GM18867 (cell line): ENCODE data around the gene SOCS7.

Experiments used
- ATAC-seq: cut with Tn5 transposase; IDR thresholded peaks from one replicate; pipeline ENCODE4 v1.9.1; 2021; ENCODE audit warnings: mild to moderate bottlenecking, moderate library complexity; ENCODE audit not compliant: unreplicated experiment

SOCS7 gene, protein sequence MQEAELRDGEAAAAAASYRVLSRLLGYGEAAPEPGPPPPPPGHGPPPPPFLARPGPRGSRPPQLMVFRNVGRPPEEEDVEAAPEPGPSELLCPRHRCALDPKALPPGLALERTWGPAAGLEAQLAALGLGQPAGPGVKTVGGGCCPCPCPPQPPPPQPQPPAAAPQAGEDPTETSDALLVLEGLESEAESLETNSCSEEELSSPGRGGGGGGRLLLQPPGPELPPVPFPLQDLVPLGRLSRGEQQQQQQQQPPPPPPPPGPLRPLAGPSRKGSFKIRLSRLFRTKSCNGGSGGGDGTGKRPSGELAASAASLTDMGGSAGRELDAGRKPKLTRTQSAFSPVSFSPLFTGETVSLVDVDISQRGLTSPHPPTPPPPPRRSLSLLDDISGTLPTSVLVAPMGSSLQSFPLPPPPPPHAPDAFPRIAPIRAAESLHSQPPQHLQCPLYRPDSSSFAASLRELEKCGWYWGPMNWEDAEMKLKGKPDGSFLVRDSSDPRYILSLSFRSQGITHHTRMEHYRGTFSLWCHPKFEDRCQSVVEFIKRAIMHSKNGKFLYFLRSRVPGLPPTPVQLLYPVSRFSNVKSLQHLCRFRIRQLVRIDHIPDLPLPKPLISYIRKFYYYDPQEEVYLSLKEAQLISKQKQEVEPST

DNA sequence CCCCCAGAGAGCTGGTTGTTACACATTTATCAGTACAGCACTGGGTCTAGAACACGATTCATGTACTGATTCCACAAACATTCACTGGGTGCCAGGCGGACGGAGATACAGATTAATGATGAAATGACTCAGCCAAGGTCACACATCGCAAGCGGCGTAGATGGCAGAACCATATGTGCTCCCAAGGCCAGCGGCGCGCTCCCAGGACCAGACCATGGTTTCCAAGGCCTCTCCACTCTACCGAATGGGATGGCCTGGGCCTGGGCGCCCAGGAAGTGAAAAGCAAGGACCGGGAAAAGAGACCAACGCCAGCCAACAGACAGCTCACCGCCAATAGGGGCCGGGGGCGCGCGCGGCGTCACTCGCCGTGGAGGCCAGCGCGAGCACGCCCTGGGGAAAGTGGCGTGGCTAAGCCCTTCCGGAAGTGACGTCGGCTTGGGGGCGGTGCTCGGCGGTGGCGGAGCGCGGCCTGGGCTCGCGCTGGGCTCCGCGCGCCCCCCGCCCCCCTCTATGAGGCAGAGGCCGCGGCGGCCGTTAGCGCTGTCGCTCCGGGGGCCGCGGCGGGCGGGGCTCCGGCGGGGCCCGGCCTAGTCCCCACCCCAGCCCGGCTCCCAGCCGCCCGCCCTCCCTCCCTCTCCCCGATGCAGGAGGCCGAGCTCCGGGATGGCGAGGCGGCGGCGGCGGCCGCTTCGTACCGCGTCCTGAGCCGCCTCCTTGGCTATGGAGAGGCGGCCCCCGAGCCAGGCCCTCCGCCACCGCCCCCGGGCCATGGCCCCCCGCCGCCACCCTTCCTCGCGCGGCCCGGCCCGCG lies at the start of gene SOCS7:
Gene SOCS7 (plus strand): TSS at position 433 of the 811 bp plus-strand sequence. CDS start 209 bp downstream, at position 642.
- peak; percentile 90 for ATAC-seq

DNA sequence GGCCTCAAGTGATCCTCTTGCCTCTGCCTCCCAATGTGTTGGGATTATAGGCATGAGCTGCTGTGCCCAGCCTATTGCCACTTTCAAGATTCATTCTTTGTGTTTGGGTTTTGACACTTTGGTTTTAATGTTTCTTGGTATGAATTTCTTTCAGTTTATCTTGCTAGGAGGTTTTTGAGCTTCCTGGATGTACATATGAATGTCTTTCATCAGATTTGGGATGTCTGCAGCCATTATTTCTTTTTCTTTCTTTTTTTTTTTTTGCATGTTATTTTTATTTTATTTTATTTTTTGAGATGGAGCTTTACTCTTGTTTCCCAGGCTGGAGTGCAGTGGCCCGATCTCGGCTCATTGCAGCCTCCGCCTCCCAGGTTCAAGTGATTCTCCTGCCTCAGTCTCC lies 36.1 kb upstream of the SOCS7 start:
- no peak for ATAC-seq

DNA sequence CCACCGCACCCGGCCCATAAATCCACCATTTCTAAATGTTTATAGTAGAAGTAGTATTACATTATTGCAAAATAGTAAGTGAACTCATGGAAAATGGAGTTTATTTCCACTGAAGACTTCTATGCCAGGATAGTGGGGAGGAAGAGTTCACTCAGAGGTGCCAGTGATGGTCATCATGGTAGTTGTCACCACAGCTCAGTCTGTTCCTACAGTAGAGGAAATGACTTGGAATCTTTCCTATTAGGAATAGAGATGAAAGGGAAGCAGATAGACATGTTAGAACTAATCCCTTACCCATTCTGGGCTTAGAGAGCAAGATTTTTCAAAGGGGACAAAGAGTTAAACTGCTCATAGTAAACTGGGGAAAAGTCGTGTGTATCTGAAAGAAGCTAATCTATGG lies 34.6 kb upstream of the SOCS7 start:
- no peak for ATAC-seq

DNA sequence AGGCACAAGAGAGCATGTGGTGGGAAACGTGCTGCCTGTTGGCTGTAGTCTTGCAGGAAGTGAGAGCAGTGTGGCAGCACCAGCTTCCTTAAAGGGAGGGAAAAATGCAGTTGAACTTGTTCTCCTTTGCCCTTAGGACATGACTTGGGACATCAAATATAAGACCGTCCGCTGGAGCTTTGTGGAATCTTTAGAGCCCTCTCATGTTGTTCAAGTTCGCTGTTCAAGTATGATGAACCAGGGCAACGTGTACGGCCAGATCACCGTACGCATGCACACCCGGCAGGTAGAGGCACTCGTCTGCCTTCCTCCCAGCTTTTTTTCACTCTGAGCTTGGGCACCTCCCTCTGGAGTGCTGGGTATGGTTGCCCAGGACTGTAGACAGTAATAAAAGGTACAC lies 31.2 kb upstream of the SOCS7 start:
- ATAC-seq, result no peak

DNA sequence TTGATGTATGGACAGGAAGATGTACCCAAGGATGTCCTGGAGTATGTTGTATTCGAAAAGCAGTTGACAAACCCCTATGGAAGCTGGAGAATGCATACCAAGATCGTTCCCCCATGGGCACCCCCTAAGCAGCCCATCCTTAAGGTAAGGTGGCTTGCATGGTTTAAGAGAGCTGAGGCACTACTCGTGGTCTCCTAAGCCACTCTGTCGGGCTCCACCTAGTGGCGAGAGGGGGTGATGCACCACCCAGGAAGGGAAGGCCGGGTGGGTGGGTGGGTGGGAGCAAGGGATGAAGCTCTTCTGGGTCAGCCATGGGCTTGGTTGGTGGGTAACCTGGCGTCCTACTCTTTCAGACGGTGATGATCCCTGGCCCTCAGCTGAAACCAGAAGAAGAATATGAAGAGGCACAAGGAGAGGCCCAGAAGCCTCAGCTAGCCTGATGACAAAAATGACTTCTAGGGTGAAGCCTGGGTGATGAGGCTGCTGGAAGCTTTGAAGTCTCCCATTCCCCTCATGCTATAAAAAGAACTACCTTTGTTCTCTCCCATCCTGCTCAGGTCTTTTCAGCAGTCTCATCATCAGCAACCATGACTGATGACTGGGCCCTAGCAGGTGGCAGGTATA lies 29.4 kb upstream of the SOCS7 start:
- no peak for ATAC-seq

DNA sequence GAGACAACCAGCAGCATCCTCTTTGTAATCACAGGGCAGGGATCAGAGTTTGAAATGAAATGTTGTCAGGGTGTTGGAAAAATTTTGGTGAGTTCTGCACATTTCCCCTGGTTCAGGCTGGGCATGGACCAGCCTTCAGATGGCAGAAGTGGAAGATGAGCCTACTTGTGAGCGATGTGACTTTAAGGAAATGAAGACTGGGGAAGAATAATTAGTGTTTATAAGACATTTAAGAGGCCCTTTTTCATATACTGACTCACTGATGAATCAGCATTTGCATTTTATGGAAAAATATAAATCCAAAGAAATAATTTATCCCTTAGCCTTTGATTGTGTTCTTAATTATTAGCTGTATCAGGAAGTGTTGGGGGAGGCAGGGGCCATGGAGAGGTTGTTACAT lies 28.7 kb upstream of the SOCS7 start:
- no peak for ATAC-seq

DNA sequence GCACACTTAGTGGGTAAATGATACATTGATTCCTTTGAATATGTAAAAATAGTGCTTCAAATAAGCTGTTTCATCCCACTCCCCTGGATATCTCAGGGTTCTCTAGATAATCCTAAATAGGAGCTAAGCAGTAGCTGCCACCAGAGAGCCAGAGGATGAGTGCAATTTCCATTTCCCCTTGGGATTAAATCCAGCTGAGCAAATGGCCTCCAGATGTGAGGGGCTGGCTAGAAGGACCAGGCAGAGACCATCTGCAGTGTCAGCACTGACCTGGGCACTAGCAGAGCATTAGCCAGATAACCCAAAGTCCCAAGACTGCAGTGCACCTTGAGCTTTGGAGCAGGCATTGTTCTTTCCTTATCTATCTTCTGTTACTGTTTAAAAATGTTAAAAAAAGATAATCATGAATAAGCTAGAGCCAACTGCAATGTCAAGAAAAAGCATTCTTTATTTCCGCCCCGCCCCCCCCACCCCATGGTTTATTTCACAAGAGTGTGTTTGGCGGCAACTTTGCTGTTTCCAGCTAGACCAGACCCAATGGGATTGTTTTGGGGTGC lies 27.4 kb upstream of the SOCS7 start:
- ATAC-seq, result no peak

DNA sequence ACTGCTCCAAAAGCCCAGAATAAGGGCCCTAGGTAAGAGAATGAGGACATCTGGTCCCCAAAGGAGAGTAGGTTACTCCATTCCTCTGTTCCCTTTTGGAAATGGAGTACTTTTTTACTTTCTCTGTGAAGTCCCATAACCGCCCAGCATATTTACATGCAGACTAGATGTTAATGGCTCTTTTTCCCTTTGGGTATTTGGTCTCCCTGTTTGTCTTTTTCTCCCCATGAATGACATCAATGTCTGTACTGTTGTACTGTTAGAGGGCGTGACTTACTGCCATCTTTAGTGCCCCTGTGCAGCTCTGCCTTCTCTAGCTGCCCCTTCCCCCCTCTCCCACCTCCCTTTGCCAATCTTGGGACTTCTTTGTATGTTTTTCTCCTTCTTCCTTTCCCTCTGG lies 26.9 kb upstream of the SOCS7 start:
- no peak for ATAC-seq

DNA sequence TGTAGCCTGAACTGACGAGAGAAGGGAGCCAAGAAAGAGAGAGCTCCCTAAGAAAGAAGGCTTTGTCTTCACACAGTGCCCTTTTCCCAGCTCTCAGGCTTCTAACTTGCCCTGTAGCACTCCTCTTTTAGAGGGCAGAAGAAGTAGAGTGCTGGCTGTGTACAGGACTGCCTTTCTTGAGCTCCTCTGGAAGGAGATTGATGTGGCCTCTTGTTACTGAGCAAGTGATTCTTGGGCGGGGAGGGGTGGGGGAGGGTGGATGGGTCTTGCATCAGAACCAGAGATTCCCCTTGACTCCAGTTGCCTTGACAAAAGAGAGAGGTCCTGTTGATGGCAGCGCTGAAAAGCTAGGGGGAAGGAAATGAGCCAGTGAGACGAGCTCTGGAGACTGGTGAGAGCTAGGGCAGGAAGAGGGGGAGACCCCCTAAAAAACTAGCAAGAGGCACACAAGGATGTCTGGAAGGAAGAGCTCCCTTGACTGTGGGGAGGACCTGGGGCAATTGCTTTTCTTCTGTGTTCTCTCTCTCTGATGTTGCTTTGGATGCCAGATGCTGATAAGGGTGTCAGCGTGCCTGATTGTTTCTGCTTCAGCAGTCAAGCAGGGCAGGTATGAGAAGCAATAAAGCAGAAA lies 26.3 kb upstream of the SOCS7 start:
- no peak for ATAC-seq

DNA sequence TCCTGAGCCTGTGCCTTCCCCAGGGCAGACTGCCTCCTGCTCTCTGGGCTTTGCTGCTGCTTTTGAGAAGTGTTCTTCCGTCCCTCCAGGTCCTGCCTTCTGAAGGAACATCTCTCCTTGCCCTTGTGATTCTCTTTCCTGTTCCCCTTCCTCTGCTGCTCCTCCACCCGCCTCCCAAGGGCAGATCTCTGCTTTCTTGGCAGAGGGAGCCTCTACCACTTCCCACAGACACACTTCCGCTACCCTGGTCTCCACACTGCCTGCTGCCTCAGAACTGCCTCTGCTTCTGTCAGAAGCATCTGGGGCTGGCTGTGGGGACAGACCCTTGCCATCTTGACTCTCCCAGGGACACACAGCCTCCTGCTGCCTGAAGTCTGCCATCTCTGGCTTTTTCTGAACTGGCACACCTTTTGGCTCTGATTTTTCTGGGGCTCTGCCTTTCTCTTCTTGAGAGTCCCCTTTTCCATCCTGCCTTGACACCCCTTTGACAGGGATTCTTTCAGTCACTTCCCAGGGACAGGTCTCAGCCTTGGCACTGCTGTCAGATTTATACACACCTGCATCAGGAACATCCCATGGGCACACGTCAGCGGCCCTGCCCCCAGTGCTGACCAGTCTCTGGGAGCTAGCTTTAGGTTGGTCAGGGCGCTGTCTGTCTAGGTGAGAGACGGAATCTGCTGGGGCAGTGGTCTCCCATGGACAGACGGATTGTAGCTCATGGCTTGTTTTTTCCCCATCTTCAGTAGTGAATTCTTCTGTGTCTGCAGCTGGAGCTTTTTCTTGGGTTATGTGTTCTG lies 24.4 kb upstream of the SOCS7 start:
- ATAC-seq, result no peak

DNA sequence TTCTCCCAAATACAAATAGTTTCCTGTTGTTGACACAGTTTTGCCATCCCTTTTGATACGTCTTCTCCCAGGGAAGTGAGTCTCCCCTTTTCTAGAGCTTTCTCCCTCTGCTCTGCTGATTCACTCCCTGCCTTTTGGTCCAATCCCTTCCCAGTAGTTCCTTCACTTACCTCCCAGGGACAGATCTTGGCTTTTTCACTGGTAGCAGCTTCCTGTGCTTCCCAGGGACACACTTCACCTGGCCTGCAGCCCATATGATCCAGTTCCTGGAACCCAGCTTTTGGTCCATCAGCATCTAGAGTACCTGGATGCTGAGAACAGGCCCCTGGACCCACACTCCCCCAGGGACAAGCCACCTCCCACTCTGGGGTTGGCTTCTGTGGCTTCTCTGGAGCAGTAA lies 23.7 kb upstream of the SOCS7 start:
- no peak for ATAC-seq

DNA sequence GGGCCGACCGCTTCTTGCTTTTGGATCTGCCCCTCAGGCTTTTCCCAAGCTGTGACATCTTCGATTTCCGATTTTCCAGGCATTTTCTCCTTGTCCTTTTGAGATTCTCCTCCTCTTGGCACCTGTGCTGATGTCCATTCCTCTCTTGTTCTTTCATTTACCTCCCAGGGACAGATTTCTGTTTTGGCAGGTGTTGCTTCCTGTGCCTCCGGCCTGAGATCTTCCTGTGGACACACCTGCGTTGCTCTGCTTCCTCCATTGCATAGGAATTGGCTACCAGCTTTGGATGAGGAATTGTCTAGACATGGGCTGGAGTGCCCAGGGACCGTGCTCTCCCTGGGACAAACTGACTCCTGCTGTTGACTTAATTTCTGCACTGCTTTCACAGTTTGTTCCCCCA lies 23.0 kb upstream of the SOCS7 start:
- no peak for ATAC-seq

DNA sequence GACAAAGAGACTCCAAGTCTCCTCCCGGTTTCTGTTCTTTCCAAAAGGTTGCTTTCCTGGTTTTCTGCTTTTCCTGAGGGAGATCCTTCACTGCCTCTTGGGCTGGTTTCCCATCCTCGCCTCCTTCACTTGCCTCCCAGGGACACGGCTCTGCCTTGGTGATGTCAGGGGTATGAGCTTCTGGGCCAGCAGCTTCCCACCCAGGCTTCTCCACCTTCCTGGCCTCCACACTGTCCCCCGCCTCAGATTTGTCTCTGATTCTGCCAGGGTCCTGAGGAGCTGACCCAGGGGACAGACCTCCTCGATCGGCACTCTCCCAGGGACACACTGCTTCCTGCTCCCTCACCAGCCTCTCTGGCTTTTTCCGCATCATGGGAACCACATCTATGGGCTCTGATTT lies 22.4 kb upstream of the SOCS7 start:
- no peak for ATAC-seq

DNA sequence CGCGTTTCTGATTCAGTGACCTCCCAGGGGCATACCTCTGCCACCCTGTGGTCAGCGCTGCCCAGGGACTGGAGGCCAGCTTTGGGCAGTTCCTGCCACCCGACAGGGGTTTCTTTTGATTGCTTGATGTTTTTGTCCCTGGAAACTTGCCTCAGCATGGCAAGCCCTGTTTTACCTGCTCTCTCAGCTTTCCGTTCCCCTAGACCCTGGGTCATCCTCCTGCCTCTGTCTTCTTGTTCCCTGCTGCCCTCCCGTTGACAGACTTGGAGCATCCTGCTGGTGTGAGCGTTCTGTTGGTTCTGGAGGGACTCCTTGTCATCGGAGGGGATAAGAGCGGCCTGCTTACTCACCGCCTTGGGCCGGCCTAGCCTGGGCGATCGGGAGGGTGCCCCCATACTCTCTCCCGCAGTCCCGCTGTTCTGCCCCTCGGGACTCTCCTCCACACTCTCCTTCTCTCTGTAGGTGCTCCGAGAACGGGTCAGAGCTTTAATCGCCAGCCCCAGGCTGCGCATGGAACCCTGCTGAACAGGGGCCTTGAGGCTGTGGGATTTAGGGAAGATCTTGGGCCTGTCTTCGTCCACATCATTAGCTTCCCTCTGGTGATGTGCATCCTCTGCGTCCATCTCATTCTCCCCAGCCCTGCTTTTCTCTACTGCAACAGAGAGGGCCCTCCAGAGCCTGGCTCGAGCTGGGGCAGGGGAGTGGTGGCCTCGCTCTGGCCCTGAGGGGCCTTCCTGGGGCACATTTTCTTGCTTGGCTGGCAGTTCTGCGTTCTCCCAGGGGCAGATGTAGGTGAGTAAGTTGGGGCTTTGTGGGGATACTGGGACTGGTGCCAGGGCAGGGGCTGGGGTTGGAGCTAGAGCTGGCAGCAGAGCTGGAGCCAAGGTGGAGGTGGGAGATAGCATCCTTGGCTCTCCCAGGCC lies 21.6 kb upstream of the SOCS7 start:
- ATAC-seq, result no peak

DNA sequence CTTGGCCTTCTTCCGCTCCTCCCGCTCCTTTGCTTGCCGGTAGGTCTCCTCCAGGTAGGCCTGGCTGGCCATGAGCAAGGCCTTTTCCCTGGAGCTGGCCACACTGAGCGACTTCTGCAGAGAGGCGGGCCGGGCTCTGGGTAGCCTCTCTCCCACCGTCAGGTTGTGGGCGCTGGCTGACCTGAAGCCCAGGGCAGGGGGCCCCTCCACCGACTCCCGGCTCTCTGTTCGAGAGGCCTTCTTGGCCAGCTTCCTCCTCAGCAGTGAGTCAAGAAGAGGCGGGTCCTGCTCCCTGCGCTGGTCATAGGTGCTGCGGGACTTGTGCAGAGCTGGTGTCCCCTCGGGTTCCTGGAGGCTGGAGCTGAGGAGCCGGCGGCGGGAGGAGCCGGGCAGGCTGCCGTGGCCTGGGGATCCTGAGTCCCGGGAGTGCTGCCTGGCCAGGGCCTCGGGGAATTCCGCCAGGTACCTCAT lies 20.7 kb upstream of the SOCS7 start:
- no peak for ATAC-seq

DNA sequence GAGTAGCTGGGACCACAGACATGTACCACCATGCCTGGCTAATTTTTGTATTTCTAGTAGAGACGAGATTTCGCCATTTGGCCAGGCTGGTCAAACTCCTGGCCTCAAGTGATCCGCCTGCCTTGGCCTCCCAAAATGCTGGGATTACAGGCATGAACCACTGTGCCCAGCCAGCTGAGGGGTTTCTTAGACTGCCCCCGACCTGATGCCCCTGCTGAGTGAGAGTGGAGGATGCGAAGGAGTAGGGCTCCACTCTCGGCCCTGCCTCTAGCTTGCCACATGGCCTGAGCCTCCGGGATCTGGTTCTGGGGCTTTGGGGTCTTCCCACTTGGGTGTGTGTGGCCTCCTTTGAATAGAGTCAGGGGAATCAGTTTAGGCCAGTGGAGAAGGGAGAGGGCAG lies 18.9 kb upstream of the SOCS7 start:
- ATAC-seq, result no peak

DNA sequence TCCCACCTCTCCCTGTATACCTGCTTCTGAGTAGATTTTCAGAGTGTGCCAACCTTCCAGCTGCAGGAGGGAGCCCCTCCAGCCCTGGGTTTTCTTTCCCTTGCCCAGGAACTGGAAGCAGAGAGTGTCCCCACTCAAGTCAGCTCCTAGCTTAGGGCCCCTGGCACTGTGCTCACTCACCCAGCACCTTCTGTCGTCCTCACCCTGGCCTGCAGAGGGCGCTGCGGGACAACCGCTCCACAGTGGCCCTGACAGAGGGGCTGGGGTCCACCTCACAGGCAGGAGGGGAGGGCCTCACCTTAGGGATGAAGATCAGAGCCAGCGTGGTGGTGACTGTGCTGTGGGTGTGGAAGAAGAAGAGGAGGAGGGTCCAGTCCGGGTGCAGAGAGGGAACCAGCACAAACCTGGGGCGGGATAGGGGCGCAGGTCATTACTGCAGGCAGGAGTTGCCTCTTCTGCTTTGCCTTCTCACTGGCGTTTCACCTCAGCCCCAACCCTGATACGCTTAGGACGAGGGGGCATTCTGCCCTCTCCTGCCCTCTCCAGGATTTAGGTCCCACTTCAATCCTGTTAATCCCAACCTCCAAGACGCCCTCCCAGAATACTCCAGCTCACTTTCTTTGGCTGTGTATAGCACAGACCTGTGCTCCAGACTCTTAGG lies 17.9 kb upstream of the SOCS7 start:
- ATAC-seq, result no peak
